C4-2B (cell line): ENCODE data around the gene SIRT3.

Experiments used
- ZFX ChIP-seq: fragments of 450-650 bp; IDR thresholded peaks from 2 replicates; pipeline ENCODE4 v1.6.1; 2017
- TF ChIP-seq, protein P1 (sequence below): fragments of 450-650 bp; conservative IDR thresholded peaks from 2 replicates; pipeline ENCODE4 v1.5.1; 2017; ENCODE audit warnings: mild to moderate bottlenecking

GRCh38 chr11:196786-197731 is 39.1 kb downstream of the SIRT3 start:
- TF ChIP-seq, protein P1, sequence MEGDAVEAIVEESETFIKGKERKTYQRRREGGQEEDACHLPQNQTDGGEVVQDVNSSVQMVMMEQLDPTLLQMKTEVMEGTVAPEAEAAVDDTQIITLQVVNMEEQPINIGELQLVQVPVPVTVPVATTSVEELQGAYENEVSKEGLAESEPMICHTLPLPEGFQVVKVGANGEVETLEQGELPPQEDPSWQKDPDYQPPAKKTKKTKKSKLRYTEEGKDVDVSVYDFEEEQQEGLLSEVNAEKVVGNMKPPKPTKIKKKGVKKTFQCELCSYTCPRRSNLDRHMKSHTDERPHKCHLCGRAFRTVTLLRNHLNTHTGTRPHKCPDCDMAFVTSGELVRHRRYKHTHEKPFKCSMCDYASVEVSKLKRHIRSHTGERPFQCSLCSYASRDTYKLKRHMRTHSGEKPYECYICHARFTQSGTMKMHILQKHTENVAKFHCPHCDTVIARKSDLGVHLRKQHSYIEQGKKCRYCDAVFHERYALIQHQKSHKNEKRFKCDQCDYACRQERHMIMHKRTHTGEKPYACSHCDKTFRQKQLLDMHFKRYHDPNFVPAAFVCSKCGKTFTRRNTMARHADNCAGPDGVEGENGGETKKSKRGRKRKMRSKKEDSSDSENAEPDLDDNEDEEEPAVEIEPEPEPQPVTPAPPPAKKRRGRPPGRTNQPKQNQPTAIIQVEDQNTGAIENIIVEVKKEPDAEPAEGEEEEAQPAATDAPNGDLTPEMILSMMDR = no peak
- TF ChIP-seq ZFX = no peak
